ENCODE data around the gene TBC1D14. TPM values are rescaled to one million over a fixed set of nuclear protein-coding genes. Genes with fewer than 3 reads are reported as not detected.

TBC1D14 gene
- total RNA-seq, 1 donor from 2014 or later: 40.4 TPM

- DNase-seq (peak; percentile 9), ATAC-seq (no peak)
- intact Hi-C loops (cut with micrococcal nuclease): no loop called here
Measured at GRCh38 chr4:7055111-7055989, 145.7 kb downstream of the TBC1D14 start.

GRCh38 chr4:7055990-7056325, 146.3 kb downstream of the TBC1D14 start:
- ATAC-seq (no peak), DNase-seq (peak; percentile 25)
- intact Hi-C loops (cut with micrococcal nuclease): no loop called here

DNA sequence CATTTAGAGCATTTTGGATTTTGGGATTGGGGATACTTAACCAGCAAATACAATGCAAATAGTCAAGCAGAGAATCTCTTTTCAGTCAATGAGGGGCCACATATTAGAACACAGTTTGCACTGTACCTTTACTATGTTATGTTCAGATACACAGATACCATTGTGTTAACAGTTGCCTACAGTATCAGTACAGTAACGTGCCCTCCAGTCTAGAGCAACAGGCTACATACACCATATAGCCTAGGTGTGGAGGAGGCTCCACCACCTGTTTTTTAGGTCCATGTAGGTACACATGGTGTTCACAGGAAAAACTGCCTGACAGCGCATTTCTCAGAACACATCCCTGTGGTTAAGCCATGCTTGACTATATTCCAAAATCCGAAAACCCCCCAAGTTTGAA, 149.2 kb downstream of the TBC1D14 start:
- DNase-seq (no peak), ATAC-seq (no peak)
- intact Hi-C loops (cut with micrococcal nuclease): no loop called here

GRCh38 chr4:7059662-7060061, 150.0 kb downstream of the TBC1D14 start:
- DNase-seq (no peak), ATAC-seq (no peak)
- intact Hi-C loops (cut with micrococcal nuclease): no loop called here

DNA sequence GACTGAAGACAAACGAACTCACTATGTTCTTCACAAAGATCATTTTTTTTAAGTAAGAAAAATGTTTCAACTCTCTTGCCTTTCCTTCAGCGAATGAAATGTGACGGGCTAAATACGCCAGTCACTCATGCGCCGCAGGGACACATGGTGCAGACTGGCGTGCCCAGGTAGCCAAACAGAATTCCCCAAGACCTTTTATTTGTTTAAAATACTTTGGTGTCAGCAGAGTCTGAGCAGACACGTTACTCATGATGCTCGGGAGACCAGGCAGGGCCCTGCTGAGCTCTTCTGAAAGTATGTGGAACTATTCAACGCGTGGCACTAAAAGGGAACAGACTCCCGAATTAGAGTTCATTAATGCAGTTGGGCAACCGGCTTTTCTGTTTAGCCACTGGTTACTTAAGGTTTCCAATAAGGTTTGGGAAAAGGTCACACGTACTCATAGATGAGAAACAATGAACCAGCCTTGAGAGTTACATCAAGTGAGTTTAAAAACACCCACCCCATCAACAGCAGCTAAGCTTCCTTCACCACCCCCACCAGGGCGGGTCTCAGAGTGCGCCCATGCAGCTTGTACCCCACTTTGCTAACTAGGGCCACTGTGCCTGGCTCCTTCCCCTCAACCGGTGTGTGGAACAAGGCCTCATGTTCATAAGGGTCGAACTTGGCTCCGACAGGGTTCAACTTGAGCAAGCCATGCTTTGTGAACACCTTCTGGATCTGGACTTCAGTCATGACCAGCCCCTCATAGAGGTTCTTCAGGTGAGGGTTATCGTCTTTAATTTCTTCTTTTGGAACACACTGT, 150.9 kb downstream of the TBC1D14 start:
- ATAC-seq: no peak
- intact Hi-C loops (cut with micrococcal nuclease): no loop called here
- no peak for DNase-seq

- intact Hi-C loops (cut with micrococcal nuclease): no loop called here
- ATAC-seq (no peak), DNase-seq (no peak)
Measured at GRCh38 chr4:7061815-7062214, 152.2 kb downstream of the TBC1D14 start.

DNA sequence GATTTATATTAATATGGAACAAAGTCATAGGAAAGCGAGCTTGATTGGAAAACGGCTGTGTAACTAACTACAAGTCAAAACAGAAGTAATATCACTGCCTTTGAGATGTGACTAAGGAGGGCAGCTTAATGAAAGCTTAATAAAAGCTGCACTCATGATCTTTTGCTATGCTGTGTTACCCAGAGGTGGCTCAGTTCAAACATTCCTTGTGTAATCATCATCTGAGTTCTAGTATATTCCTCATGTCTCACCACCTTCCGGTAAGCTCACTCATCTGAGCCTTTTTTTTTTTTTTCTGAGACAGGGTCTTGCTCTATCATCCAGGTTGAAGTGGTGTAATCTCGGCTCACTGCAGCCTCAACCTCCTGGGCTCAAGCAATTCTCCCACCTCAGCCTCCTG, 153.2 kb downstream of the TBC1D14 start:
- intact Hi-C loops (cut with micrococcal nuclease): no loop called here
- ATAC-seq: no peak
- DNase-seq: no peak

GRCh38 chr4:7063362-7063761, 153.7 kb downstream of the TBC1D14 start:
- peak; percentile 3 for DNase-seq
- intact Hi-C loops (cut with micrococcal nuclease): no loop called here

DNA sequence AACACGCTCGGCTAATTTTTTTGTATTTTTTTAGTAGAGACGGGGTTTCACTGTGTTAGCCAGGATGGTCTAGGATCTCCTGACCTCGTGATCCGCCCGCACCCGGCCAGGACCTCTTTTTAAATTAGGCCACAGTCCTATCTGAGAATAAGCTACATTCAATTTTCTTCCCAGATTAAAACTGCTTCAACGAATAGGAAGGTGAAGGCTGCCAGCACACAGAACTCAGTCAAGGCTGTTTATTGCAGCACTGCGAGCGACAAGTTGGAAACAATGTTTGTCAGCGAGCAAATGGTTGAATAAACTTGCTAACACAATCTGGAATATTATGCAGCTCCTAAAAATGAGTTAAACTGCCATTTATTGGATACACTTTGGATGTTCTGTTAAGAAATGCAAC, 156.4 kb downstream of the TBC1D14 start:
- no peak for DNase-seq
- intact Hi-C loops (cut with micrococcal nuclease): no loop called here

More at GRCh38 chr4:7063362-7063761, 153.7 kb downstream of the TBC1D14 start:
- ATAC-seq: no peak

GRCh38 chr4:7066493-7066892, 156.9 kb downstream of the TBC1D14 start:
- DNase-seq (no peak), ATAC-seq (no peak)
- intact Hi-C loops (cut with micrococcal nuclease): no loop called here

More for the DNA sequence above, 156.4 kb downstream of the TBC1D14 start:
- ATAC-seq: no peak

DNA sequence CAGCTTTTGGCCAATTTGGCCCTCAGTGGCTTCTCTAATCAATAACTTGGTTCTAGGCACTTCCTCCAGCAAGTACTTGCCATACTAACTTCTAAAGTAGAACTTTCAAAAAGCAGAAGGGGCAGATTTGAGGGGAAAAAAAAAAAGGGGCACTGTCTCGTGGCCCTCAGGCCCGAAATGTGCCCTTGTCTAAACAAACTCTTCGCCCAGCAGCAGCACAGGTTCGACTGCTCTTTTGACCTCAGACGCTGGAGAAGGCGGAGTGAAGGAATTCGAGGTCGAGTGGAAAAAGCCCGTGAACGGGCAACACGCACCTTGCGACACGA, 157.5 kb downstream of the TBC1D14 start:
- ATAC-seq (no peak), DNase-seq (no peak)
- intact Hi-C loops (cut with micrococcal nuclease): no loop called here

- intact Hi-C loops (cut with micrococcal nuclease): no loop called here
- ATAC-seq: peak; percentile 96
- DNase-seq: peak; percentile 100
Measured at GRCh38 chr4:7067452-7068278, 158.0 kb downstream of the TBC1D14 start, which contains the start of gene GRPEL1. Gene GRPEL1 (minus strand): TSS chr4:7068064. CDS start chr4:7068032, 32 bp downstream.

DNA sequence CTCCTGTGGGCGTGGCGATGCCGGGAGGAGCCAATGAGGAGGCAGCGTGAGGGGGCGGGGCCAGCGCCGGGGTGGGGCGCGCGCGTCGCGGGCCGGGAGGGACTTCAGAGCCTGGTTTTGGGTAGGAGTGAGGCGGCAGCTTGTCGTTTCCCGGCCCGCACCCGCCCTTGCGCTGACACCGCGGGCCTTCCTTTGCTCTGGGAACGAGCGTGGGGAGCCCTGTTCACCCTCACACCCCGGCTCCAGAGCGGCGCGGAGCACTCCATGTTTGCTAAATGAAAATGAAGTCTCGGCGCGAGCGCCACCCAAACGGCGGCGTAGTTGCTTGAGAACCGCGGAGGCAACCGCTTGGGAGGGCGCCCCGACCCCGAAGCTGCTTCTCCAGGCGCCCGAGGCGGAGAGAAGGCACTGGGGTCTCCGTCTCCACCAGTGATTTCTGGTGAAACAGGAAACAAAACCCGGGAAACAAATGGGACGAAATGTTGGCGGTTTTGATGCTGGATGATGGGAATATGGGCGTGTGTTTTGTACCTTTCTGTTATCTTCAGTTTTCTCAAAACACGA, 158.7 kb downstream of the TBC1D14 start:
- intact Hi-C loops (cut with micrococcal nuclease): no loop called here
- DNase-seq (no peak), ATAC-seq (no peak)

- intact Hi-C loops (cut with micrococcal nuclease): no loop called here
- ATAC-seq: peak; percentile 2
- DNase-seq: no peak
Measured at GRCh38 chr4:7068883-7069282, 159.3 kb downstream of the TBC1D14 start.

DNA sequence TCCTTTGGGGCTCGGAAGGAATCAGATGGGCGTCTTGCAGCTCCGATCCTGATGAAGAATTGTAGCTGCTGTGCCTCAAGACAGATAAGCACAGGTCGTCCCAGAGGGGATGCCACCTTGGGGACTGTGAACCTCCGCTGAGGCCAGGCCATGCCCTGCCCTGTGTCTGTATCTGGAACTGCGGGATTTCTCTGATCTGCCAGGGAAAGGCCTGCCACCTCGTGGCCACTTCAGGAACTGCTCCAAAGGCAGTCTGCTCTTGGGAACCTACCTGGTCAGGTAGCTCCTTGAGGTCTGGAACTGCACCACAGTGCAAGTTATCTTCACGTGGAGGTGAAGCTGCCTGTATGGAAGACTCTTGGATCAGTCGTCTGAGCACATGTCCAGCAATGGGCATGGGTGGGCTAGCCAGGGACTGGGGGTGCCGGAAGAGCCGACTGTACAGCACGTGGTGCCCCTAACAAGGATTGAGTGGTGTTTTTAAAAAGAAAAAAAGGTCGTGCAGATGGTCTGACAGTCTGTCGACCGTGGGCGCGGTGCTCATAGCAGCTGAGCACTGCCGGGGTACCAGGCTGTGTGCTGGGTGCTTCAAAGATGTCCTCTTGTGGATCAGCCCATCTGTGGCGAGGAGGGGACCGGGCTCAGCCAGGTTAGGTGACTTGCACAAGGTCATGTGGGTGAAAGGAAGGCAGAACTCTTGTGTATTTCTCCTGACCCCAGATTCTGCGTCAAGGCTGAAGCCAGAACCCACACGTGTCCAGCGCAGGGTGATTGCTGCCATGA, 161.3 kb downstream of the TBC1D14 start:
- intact Hi-C loops (cut with micrococcal nuclease): loop anchor here (10.0 kb wide), 1 partner anchor 346 kb away; no protein-coding TSS in a partner anchor
- peak; percentile 4 for ATAC-seq
- peak; percentile 86 for DNase-seq

- intact Hi-C loops (cut with micrococcal nuclease): loop anchor here (10.0 kb wide), 1 partner anchor 348 kb away; no protein-coding TSS in a partner anchor
- DNase-seq: no peak
- no peak for ATAC-seq
Measured at GRCh38 chr4:7073059-7073458, 163.4 kb downstream of the TBC1D14 start.

- peak; percentile 11 for ATAC-seq
- intact Hi-C loops (cut with micrococcal nuclease): loop anchor here (10.0 kb wide), 1 partner anchor 349 kb away; no protein-coding TSS in a partner anchor
- DNase-seq: no peak
Measured at GRCh38 chr4:7073526-7074390, 164.1 kb downstream of the TBC1D14 start.
